HG02642 (cell line): ENCODE results near the gene FSTL4.

Source experiments
- ATAC-seq: cut with Tn5 transposase; IDR thresholded peaks from one replicate; pipeline ENCODE4 v1.9.1; 2021; ENCODE audit warnings: mild to moderate bottlenecking; ENCODE audit not compliant: unreplicated experiment, poor library complexity

Gene FSTL4

GRCh38 chr5:133485468-133485867 is 126.9 kb downstream of the FSTL4 start:
- no peak for ATAC-seq

GRCh38 chr5:133483406-133484090 is 128.8 kb downstream of the FSTL4 start:
- ATAC-seq = no peak

- ATAC-seq = no peak
These were observed 130.3 kb downstream of the FSTL4 start for GRCh38 chr5:133482028-133482427.

GRCh38 chr5:133480866-133481265 is 131.5 kb downstream of the FSTL4 start:
- no peak for ATAC-seq

GRCh38 chr5:133480366-133480765 is 132.0 kb downstream of the FSTL4 start:
- no peak for ATAC-seq

GRCh38 chr5:133478199-133478985 is 133.9 kb downstream of the FSTL4 start:
- no peak for ATAC-seq

GRCh38 chr5:133475986-133476385 is 136.4 kb downstream of the FSTL4 start:
- no peak for ATAC-seq

- ATAC-seq = no peak
These were observed 137.3 kb downstream of the FSTL4 start for GRCh38 chr5:133474851-133475590.

GRCh38 chr5:133473291-133473690 is 139.1 kb downstream of the FSTL4 start:
- no peak for ATAC-seq

- ATAC-seq = no peak
These were observed 139.5 kb downstream of the FSTL4 start for GRCh38 chr5:133472829-133473228.

GRCh38 chr5:133471699-133472098 is 140.6 kb downstream of the FSTL4 start:
- ATAC-seq = no peak

- ATAC-seq = no peak
These were observed 141.5 kb downstream of the FSTL4 start for GRCh38 chr5:133470841-133471240.

GRCh38 chr5:133469846-133470245 is 142.5 kb downstream of the FSTL4 start:
- ATAC-seq = no peak

GRCh38 chr5:133469252-133469651 is 143.1 kb downstream of the FSTL4 start:
- ATAC-seq = no peak

- no peak for ATAC-seq
These were observed 143.7 kb downstream of the FSTL4 start for GRCh38 chr5:133468596-133468995.

GRCh38 chr5:133467826-133468463 is 144.4 kb downstream of the FSTL4 start:
- no peak for ATAC-seq

GRCh38 chr5:133467335-133467779 is 145.0 kb downstream of the FSTL4 start:
- ATAC-seq = no peak

- ATAC-seq = no peak
These were observed 145.6 kb downstream of the FSTL4 start for GRCh38 chr5:133466556-133467334.

GRCh38 chr5:133464013-133464412 is 148.3 kb downstream of the FSTL4 start:
- no peak for ATAC-seq
